Stimulated activated CD8-positive, alpha-beta memory T cell treated with anti-CD3 and anti-CD28 coated beads, Interleukin-2, amount 100 ng/mL, for 1 hour (primary cell): ENCODE results near the gene ZNF682.
"Not testable (repeated sequence)": the region's sequence is repeated elsewhere in the genome, so short reads cannot be mapped to it uniquely, and the experiment has no call there.

Source experiments
- DNase-seq, 2 donors: peaks; one replicate each; pipeline ENCODE4 v3.0.0-alpha.2; 2020; ENCODE audit warnings: low read depth in 2 of 2

ZNF682 gene

GRCh38 chr19:19997656-19998268, 41.5 kb downstream of the ZNF682 start:
- DNase-seq, result peak in 1 of 2 donors; percentile 12

GRCh38 chr19:19966862-19967261, 72.4 kb downstream of the ZNF682 start:
- no peak for DNase-seq

GRCh38 chr19:19966126-19966525, 73.2 kb downstream of the ZNF682 start:
- DNase-seq, result not testable (repeated sequence)

GRCh38 chr19:19964416-19964815, 74.9 kb downstream of the ZNF682 start:
- DNase-seq, result no peak

GRCh38 chr19:19959151-19959799, 80.0 kb downstream of the ZNF682 start:
- DNase-seq, result peak; percentile 26 to 33

GRCh38 chr19:19957766-19958165, 81.5 kb downstream of the ZNF682 start:
- DNase-seq, result not testable (repeated sequence)

- DNase-seq, result no peak
Measured at GRCh38 chr19:19956434-19957075, 82.8 kb downstream of the ZNF682 start.

- DNase-seq, result no peak
Measured at GRCh38 chr19:19955208-19955607, 84.1 kb downstream of the ZNF682 start.
